Measurements from ENCODE around the gene THSD7B.

THSD7B gene

GRCh38 chr2:137369106-137369505 lies 603.8 kb downstream of the THSD7B start:
- ATAC-seq, result no peak

GRCh38 chr2:137379186-137379585 lies 613.8 kb downstream of the THSD7B start:
- no peak for ATAC-seq
- no peak for TF ChIP-seq POU6F1 (CRISPR knock-in tag; IDR thresholded peaks at IDR 0.05; ENCODE audit: borderline replicate concordance, low read depth)
- TF ChIP-seq TSHZ2 (CRISPR knock-in tag; IDR thresholded peaks at IDR 0.05), result no peak
- TF ChIP-seq CSDC2 (CRISPR knock-in tag; IDR thresholded peaks at IDR 0.05), result no peak
- no peak for TF ChIP-seq ZFP30 (CRISPR knock-in tag; IDR thresholded peaks at IDR 0.05)
- TF ChIP-seq ISL1 (CRISPR knock-in tag; IDR thresholded peaks at IDR 0.05), result no peak
- no peak for TF ChIP-seq GLIS3 (CRISPR knock-in tag; IDR thresholded peaks at IDR 0.05)
- no peak for TF ChIP-seq PPARA (CRISPR knock-in tag; IDR thresholded peaks at IDR 0.05; ENCODE audit: borderline replicate concordance)
- TF ChIP-seq TOX (CRISPR knock-in tag; IDR thresholded peaks at IDR 0.05; ENCODE audit: borderline replicate concordance), result no peak
- no peak for TF ChIP-seq PATZ1 (CRISPR knock-in tag; IDR thresholded peaks at IDR 0.05; ENCODE audit: borderline replicate concordance)
- TF ChIP-seq TCF4 (CRISPR knock-in tag; IDR thresholded peaks at IDR 0.05; ENCODE audit: borderline replicate concordance), result no peak
- TF ChIP-seq ZNF8 (CRISPR knock-in tag; IDR thresholded peaks at IDR 0.05), result no peak
- TF ChIP-seq ZFP3 (CRISPR knock-in tag; IDR thresholded peaks at IDR 0.05), result no peak
- TF ChIP-seq BACH2 (CRISPR knock-in tag; IDR thresholded peaks at IDR 0.05; ENCODE audit: borderline replicate concordance), result no peak

More at GRCh38 chr2:137369106-137369505, 603.8 kb downstream of the THSD7B start:
- no peak for TF ChIP-seq TCF4 (CRISPR knock-in tag; IDR thresholded peaks at IDR 0.05; ENCODE audit: borderline replicate concordance)
- no peak for TF ChIP-seq TOX (CRISPR knock-in tag; IDR thresholded peaks at IDR 0.05; ENCODE audit: borderline replicate concordance)
- TF ChIP-seq GLIS3 (CRISPR knock-in tag; IDR thresholded peaks at IDR 0.05), result no peak
- TF ChIP-seq ZC3H10 (CRISPR knock-in tag; IDR thresholded peaks at IDR 0.05), result no peak
- no peak for TF ChIP-seq RARB (CRISPR knock-in tag; IDR thresholded peaks at IDR 0.05)
- TF ChIP-seq BACH2 (CRISPR knock-in tag; IDR thresholded peaks at IDR 0.05; ENCODE audit: borderline replicate concordance), result no peak
- no peak for TF ChIP-seq ZFP30 (CRISPR knock-in tag; IDR thresholded peaks at IDR 0.05)
- TF ChIP-seq CREB5 (CRISPR knock-in tag; IDR thresholded peaks at IDR 0.05; ENCODE audit: low read depth), result no peak
- TF ChIP-seq PATZ1 (CRISPR knock-in tag; IDR thresholded peaks at IDR 0.05; ENCODE audit: borderline replicate concordance), result no peak

- no peak for ATAC-seq
- no peak for TF ChIP-seq ZFP3 (CRISPR knock-in tag; IDR thresholded peaks at IDR 0.05)
- no peak for TF ChIP-seq CREB5 (CRISPR knock-in tag; IDR thresholded peaks at IDR 0.05; ENCODE audit: low read depth)
- no peak for TF ChIP-seq GLIS3 (CRISPR knock-in tag; IDR thresholded peaks at IDR 0.05)
- TF ChIP-seq POU6F1 (CRISPR knock-in tag; IDR thresholded peaks at IDR 0.05; ENCODE audit: borderline replicate concordance, low read depth), result no peak
- TF ChIP-seq TOX (CRISPR knock-in tag; IDR thresholded peaks at IDR 0.05; ENCODE audit: borderline replicate concordance), result no peak
- no peak for TF ChIP-seq BACH2 (CRISPR knock-in tag; IDR thresholded peaks at IDR 0.05; ENCODE audit: borderline replicate concordance)
- no peak for TF ChIP-seq ARNTL (CRISPR knock-in tag; IDR thresholded peaks at IDR 0.05; ENCODE audit: borderline replicate concordance, low read depth)
- no peak for TF ChIP-seq ZNF565 (CRISPR knock-in tag; conservative IDR thresholded peaks at IDR 0.05; ENCODE audit: low read depth)
- TF ChIP-seq CSDC2 (CRISPR knock-in tag; IDR thresholded peaks at IDR 0.05), result no peak
- TF ChIP-seq TCF4 (CRISPR knock-in tag; IDR thresholded peaks at IDR 0.05; ENCODE audit: borderline replicate concordance), result no peak
- TF ChIP-seq TSHZ2 (CRISPR knock-in tag; IDR thresholded peaks at IDR 0.05), result no peak
- TF ChIP-seq SNAI2 (CRISPR knock-in tag; IDR thresholded peaks at IDR 0.05), result no peak
Measured at GRCh38 chr2:137380610-137381009, 615.3 kb downstream of the THSD7B start.

All from SK-N-SH treated with all-trans-retinoic acid at 6 μM for 48 hours (cell line).